DLD1 (cell line): Measurements from ENCODE around the gene CXCR4.

ENCODE experiments used
- in situ Hi-C: cut with HindIII; loops from 2 replicates; pipeline ENCODE4 v1.10.0; 2017; ENCODE audit warnings: low sequenced_read_pairs

CXCR4 gene

GRCh38 chr2:136131961-136132824, 14.2 kb upstream of the CXCR4 start:
- in situ Hi-C loops: no loop called here

GRCh38 chr2:136131484-136131960, 13.6 kb upstream of the CXCR4 start:
- in situ Hi-C loops: no loop called here

- in situ Hi-C loops: no loop called here
Observed at GRCh38 chr2:136130511-136130910, 12.6 kb upstream of the CXCR4 start.

- in situ Hi-C loops: no loop called here
Observed at GRCh38 chr2:136130045-136130444, 12.1 kb upstream of the CXCR4 start.

- in situ Hi-C loops: no loop called here
Observed at GRCh38 chr2:136129601-136130000, 11.7 kb upstream of the CXCR4 start.

GRCh38 chr2:136128905-136129304, 11.0 kb upstream of the CXCR4 start:
- in situ Hi-C loops: no loop called here

- in situ Hi-C loops: no loop called here
Observed at GRCh38 chr2:136128366-136128765, 10.4 kb upstream of the CXCR4 start.

GRCh38 chr2:136127356-136127755, 9.4 kb upstream of the CXCR4 start:
- in situ Hi-C loops: no loop called here

- in situ Hi-C loops: no loop called here
Observed at GRCh38 chr2:136126421-136126926, 8.5 kb upstream of the CXCR4 start.

- in situ Hi-C loops: no loop called here
Observed at GRCh38 chr2:136126021-136126420, 8.1 kb upstream of the CXCR4 start.

GRCh38 chr2:136125236-136125635, 7.3 kb upstream of the CXCR4 start:
- in situ Hi-C loops: no loop called here

GRCh38 chr2:136124805-136125204, 6.9 kb upstream of the CXCR4 start:
- in situ Hi-C loops: no loop called here

- in situ Hi-C loops: no loop called here
Observed at GRCh38 chr2:136122661-136123060, 4.7 kb upstream of the CXCR4 start.

- in situ Hi-C loops: no loop called here
Observed at GRCh38 chr2:136121204-136121910, 3.4 kb upstream of the CXCR4 start.

GRCh38 chr2:136119717-136120675, 2.0 kb upstream of the CXCR4 start:
- in situ Hi-C loops: no loop called here

- in situ Hi-C loops: no loop called here
Observed at GRCh38 chr2:136118819-136119716, 1.1 kb upstream of the CXCR4 start.

- in situ Hi-C loops: no loop called here
Observed at GRCh38 chr2:136117391-136117841, 533 bp downstream of the CXCR4 start.

GRCh38 chr2:136116813-136117390, 1.0 kb downstream of the CXCR4 start:
- in situ Hi-C loops: no loop called here

GRCh38 chr2:136116151-136116812, 1.7 kb downstream of the CXCR4 start:
- in situ Hi-C loops: no loop called here
